HG02970 (cell line): ENCODE data around the gene ATP1A3.
"Not testable (repeated sequence)": the region's sequence is repeated elsewhere in the genome, so short reads cannot be mapped to it uniquely, and the experiment has no call there.

ENCODE experiments used
- ATAC-seq: cut with Tn5 transposase; IDR thresholded peaks from one replicate; pipeline ENCODE4 v1.9.1; 2021; ENCODE audit warnings: mild to moderate bottlenecking, moderate library complexity, moderate number of reproducible peaks; ENCODE audit not compliant: unreplicated experiment, low FRiP score

Gene ATP1A3

GRCh38 chr19:41993612-41994483 lies at the start of gene ATP1A3:
Gene ATP1A3 (minus strand): TSS chr19:41994230. CDS start chr19:41994076, 154 bp downstream.
- no peak for ATAC-seq

GRCh38 chr19:42042455-42043170 lies 48.6 kb upstream of the ATP1A3 start:
- no peak for ATAC-seq

GRCh38 chr19:42040491-42040890 lies 46.5 kb upstream of the ATP1A3 start:
- ATAC-seq, result not testable (repeated sequence)

DNA sequence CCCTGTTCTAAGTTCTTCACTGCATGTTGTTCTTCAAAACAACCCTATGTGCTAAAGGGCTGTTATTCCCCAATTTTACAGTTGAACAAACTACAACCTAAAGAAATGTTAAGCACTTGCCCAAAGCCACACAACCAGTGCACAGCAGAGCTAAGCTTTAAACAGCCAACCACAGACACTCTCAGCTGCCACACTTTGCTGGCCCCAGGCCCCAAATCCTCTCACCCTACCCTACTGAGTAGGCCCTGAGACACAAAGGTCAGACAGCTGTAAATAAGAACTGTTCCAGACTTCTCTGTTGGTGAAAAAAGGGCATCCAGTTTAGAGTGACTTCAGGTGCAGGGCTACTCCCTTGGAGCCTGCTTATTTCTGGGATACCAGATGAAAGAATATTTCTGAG lies 46.0 kb upstream of the ATP1A3 start:
- ATAC-seq, result no peak

- ATAC-seq, result no peak
Observed at GRCh38 chr19:42038666-42039065, 44.6 kb upstream of the ATP1A3 start.

GRCh38 chr19:42037649-42038048 lies 43.6 kb upstream of the ATP1A3 start:
- ATAC-seq, result no peak

DNA sequence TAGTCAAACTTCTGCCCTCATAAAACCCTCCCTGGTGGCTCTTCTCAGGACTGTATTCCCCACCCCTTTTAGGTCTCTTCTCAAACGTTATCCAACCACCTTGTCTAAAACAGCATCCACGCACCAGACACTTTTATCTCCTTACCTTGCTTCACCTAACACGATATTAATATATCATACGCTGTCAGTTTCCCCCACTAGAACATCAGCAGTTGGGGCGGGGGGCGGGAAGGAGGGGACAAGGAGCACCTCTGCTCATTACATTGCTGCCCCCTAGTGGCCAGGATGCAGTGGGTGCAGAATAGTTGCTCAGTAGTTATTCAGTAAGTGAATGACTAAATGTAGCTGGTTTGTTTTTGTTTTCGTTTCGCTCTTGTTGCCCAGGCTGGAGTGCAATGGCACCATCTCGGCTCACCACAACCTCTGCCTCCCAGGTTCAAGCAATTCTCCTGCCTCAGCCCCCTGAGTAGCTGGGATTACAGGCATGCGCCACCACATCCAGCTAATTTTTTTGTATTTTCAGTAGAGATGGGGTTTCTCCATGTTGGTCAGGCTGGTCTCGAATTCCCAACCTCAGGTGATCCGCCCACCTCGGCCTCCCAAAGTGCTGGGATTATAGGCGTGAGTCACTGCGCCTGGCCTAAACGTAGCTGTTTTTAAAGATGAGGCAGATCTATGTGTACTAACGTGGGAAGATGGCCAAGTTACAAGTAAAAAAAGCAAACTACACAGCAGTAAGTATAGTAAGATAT lies 40.8 kb upstream of the ATP1A3 start:
- not testable (repeated sequence) for ATAC-seq

GRCh38 chr19:42033413-42033812 lies 39.4 kb upstream of the ATP1A3 start:
- ATAC-seq, result no peak

DNA sequence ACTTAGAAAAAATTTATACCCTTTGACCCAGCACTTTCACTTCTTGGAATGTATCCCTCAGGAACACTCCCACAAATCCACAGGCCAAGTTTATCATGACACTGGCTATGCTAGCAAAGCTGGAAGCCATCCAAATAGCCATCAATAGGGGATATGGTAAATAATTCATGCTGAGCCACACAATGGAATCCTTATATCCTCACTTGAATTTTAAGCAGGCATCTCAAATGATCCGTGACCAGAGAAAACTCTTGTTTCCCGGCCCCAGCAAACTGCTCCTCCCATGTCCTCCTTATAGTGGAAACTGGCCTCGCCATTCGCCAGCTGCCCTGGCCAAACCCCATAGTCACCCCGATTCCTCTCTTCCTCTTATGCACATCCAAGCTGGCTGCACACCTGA lies 38.4 kb upstream of the ATP1A3 start:
- ATAC-seq, result no peak

DNA sequence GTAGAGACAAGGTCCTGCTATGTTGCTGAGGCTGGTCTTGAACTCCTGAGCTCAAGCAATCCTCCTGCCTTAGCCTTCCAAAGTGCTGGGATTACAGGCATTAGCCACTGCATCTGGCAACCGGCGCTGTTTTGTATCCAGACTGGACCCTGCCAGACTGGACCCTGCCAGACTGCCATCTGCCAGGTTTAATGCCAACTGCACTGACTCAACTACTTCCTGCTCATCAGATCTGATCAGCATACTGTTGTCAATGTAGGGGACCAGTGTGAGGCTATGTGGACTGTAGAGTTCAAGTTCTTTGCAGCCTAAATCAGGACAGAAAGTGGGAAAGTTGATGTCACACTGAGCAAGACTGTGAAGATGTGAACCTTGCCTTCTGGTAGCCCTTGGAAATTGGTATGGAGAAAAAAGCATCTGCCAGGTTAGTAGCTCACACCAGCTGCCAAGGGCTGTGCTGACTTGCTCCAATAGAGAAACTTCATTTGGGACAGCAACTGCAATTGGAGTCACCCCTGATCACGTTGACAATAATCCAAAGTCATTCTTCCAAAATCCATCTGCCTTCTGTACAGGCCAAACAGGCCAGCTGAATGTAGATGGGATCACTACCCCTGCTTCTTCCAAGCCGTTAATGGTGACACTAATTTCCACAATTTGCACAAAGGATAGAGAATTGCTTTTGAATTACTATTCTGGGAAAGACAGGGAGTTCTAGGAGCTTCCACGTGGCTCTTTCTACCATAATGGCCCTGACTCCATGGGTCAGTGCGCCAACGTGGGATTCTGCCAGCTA lies 36.8 kb upstream of the ATP1A3 start:
- no peak for ATAC-seq

- no peak for ATAC-seq
Observed at GRCh38 chr19:42028304-42029216, 34.5 kb upstream of the ATP1A3 start.

DNA sequence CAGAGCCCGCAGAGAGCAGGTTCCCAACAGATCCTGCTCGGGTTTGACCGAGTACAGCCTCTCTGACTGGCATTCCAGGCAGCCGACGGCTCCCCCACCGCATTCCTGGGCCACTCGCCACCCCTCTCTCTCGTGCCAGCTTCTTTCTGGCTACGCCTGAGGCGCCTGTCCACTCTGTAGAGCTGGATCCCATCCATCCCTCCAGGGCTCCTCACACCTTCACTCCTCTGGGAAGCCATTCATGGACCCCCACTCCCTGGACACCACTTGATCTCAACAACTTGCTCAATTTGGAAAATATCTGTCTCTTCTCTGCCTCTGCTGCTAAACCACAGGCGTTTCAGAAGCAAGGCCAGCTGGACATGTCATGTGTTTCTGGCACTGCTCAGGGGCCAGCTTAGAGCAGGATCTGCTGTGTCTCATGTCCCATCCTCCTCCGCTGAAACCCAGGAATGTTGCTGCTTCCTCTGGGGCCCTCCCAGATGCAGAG lies 30.6 kb upstream of the ATP1A3 start:
- ATAC-seq, result no peak

- ATAC-seq, result no peak
Observed at GRCh38 chr19:42023943-42024260, 29.9 kb upstream of the ATP1A3 start.

- no peak for ATAC-seq
Observed at GRCh38 chr19:42023121-42023942, 29.3 kb upstream of the ATP1A3 start.

DNA sequence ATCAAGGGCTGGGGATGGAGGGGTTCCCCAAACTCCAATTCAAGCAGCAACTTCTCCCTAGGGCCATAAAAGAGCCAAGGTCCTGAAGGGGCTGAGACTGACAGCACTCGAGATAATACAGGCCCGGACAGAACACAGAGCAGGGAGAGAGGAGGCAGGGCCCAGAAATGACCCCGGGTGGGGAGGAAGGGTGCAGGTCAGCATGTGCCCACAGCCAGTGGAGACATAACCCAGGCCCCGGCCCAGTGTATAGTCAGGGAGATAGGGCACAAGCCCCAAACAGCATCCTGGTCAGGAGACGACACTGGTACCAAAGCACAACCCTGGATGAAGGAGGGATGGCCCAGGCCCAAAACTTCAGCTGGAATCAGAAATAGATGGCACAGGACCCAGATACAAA lies 28.6 kb upstream of the ATP1A3 start:
- ATAC-seq, result no peak

- ATAC-seq, result no peak
Observed at GRCh38 chr19:42021185-42021584, 27.2 kb upstream of the ATP1A3 start.

DNA sequence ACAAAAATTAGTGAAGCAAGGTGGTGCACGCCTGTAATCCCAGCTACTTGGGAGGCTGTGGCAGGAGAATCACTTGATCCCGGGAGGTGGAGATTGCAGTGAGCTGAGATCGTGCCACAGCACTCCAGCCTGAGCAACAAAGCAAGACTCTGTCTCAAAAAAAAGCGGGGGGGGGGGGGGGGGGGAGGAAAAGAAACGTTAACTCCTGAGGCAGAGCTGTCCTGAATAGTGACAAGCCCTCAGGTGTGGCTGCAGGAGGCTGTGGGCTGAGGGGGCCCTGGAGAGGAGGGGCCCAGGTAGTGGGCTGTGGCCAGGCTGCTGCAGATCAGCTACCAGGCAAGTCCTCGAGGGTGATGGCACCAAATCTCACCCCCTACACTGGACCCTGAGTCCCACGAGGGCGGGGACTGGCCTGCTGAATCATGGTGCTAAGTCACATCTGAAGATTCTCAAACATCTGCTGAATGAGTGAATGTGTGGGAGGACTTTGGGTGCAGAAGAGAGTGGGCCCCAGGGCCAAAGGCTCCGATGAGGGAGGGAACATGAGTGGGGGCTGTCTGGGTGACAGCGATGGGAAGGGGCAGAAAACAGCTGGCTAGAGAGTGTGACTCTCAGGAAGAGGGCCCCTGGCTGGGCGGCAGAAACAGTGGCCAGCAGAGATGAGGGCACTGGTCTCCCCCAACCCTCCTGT lies 24.6 kb upstream of the ATP1A3 start:
- ATAC-seq, result no peak

- no peak for ATAC-seq
Observed at GRCh38 chr19:42017040-42017439, 23.0 kb upstream of the ATP1A3 start.
